GM12874 (cell line): ENCODE data around the gene OCIAD2.

ENCODE experiments used
- CTCF ChIP-seq: IDR thresholded peaks from 2 replicates; pipeline ENCODE4 v1.5.1; 2011; ENCODE audit warnings: low read depth, mild to moderate bottlenecking, control low read depth, low read length, moderate library complexity; ENCODE audit not compliant: insufficient read depth

OCIAD2 gene

GRCh38 chr4:48898733-48899431 lies 7.7 kb downstream of the OCIAD2 start:
- TF ChIP-seq CTCF, result no peak

- no peak for TF ChIP-seq CTCF
Measured at GRCh38 chr4:48896845-48897244, 9.7 kb downstream of the OCIAD2 start.

GRCh38 chr4:48891028-48891619 lies 15.4 kb downstream of the OCIAD2 start:
- no peak for TF ChIP-seq CTCF

- no peak for TF ChIP-seq CTCF
Measured at GRCh38 chr4:48879561-48880442, 26.8 kb downstream of the OCIAD2 start.

GRCh38 chr4:48877827-48878535 lies 28.6 kb downstream of the OCIAD2 start:
- TF ChIP-seq CTCF, result no peak

- TF ChIP-seq CTCF, result no peak
Measured at GRCh38 chr4:48863728-48864127, 42.8 kb downstream of the OCIAD2 start.

GRCh38 chr4:48862661-48863060 lies 43.9 kb downstream of the OCIAD2 start:
- TF ChIP-seq CTCF, result no peak
